Ovary (tissue), 3 donors: ENCODE measurements around the gene NFIA.

Experiments
- POLR2A ChIP-seq: fragments of 450-650 bp; IDR thresholded peaks from one replicate; pipeline ENCODE4 v1.6.1; 2017; ENCODE audit warnings: antibody characterized with exemption, mild to moderate bottlenecking, moderate library complexity
- TF ChIP-seq, protein P1 (sequence below), 3 donors: fragments of 450-650 bp in 2 of 3; fragments of 200-600 bp in 1 of 3; IDR thresholded peaks; one replicate each; pipeline versions ENCODE4 v1.5.1 to v1.8.0; 2016 to 2022; ENCODE audit warnings: antibody characterized with exemption in 3 of 3, mild to moderate bottlenecking in 1 of 3
- donor health status: DM: no; HTN: no; CAD: no.

GRCh38 chr1:61221642-61222041, 139.3 kb downstream of the NFIA start:
- no peak for TF ChIP-seq POLR2A
- TF ChIP-seq, protein P1, sequence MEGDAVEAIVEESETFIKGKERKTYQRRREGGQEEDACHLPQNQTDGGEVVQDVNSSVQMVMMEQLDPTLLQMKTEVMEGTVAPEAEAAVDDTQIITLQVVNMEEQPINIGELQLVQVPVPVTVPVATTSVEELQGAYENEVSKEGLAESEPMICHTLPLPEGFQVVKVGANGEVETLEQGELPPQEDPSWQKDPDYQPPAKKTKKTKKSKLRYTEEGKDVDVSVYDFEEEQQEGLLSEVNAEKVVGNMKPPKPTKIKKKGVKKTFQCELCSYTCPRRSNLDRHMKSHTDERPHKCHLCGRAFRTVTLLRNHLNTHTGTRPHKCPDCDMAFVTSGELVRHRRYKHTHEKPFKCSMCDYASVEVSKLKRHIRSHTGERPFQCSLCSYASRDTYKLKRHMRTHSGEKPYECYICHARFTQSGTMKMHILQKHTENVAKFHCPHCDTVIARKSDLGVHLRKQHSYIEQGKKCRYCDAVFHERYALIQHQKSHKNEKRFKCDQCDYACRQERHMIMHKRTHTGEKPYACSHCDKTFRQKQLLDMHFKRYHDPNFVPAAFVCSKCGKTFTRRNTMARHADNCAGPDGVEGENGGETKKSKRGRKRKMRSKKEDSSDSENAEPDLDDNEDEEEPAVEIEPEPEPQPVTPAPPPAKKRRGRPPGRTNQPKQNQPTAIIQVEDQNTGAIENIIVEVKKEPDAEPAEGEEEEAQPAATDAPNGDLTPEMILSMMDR (IDR thresholded peaks at IDR 0.05) = no peak
